Measurements from ENCODE around the gene TSG101.
A peak's percentile ranks its signal among the peaks of the same experiment; 100 is the strongest.

The TSG101 gene

GRCh38 chr11:18526521-18527296 is at the start of gene TSG101:
Gene TSG101 (minus strand): TSS chr11:18526942. CDS start chr11:18526816, 126 bp downstream.
- DNase-seq (ENCODE audit: low read depth in 2 of 2) = peak; percentile 81 to 84

GRCh38 chr11:18575361-18575760 is 48.6 kb upstream of the TSG101 start:
- no peak for DNase-seq (ENCODE audit: low read depth in 2 of 2)

- peak; percentile 25 to 34 for DNase-seq (ENCODE audit: low read depth in 2 of 2)
These were observed 40.3 kb upstream of the TSG101 start for GRCh38 chr11:18567081-18567480.

GRCh38 chr11:18566406-18566805 is 39.7 kb upstream of the TSG101 start:
- DNase-seq (ENCODE audit: low read depth in 2 of 2) = no peak

GRCh38 chr11:18564149-18564548 is 37.4 kb upstream of the TSG101 start:
- DNase-seq (ENCODE audit: low read depth in 2 of 2) = no peak

GRCh38 chr11:18563090-18563730 is 36.5 kb upstream of the TSG101 start:
- no peak for DNase-seq (ENCODE audit: low read depth in 2 of 2)

- no peak for DNase-seq (ENCODE audit: low read depth in 2 of 2)
These were observed 21.3 kb upstream of the TSG101 start for GRCh38 chr11:18548001-18548400.

GRCh38 chr11:18540207-18541009 is 13.7 kb upstream of the TSG101 start:
- DNase-seq (ENCODE audit: low read depth in 2 of 2) = no peak

- no peak for DNase-seq (ENCODE audit: low read depth in 2 of 2)
These were observed 9.5 kb upstream of the TSG101 start for GRCh38 chr11:18536209-18536608.

GRCh38 chr11:18534245-18534644 is 7.5 kb upstream of the TSG101 start:
- no peak for DNase-seq (ENCODE audit: low read depth in 2 of 2)

- no peak for DNase-seq (ENCODE audit: low read depth in 2 of 2)
These were observed 6.6 kb upstream of the TSG101 start for GRCh38 chr11:18533365-18533764.

- DNase-seq (ENCODE audit: low read depth in 2 of 2) = no peak
These were observed 770 bp upstream of the TSG101 start for GRCh38 chr11:18527512-18527911.

GRCh38 chr11:18526130-18526520 is 617 bp downstream of the TSG101 start:
- no peak for DNase-seq (ENCODE audit: low read depth in 2 of 2)

GRCh38 chr11:18524248-18524647 is 2.5 kb downstream of the TSG101 start:
- DNase-seq (ENCODE audit: low read depth in 2 of 2) = no peak

GRCh38 chr11:18523084-18523483 is 3.7 kb downstream of the TSG101 start:
- no peak for DNase-seq (ENCODE audit: low read depth in 2 of 2)

GRCh38 chr11:18522388-18522787 is 4.4 kb downstream of the TSG101 start:
- no peak for DNase-seq (ENCODE audit: low read depth in 2 of 2)

- no peak for DNase-seq (ENCODE audit: low read depth in 2 of 2)
These were observed 5.6 kb downstream of the TSG101 start for GRCh38 chr11:18521122-18521521.

GRCh38 chr11:18502352-18502751 is 24.4 kb downstream of the TSG101 start:
- DNase-seq (ENCODE audit: low read depth in 2 of 2) = no peak

GRCh38 chr11:18501629-18502028 is 25.1 kb downstream of the TSG101 start:
- no peak for DNase-seq (ENCODE audit: low read depth in 2 of 2)

- no peak for DNase-seq (ENCODE audit: low read depth in 2 of 2)
These were observed 28.7 kb downstream of the TSG101 start for GRCh38 chr11:18498039-18498438.

GRCh38 chr11:18495703-18496102 is 31.0 kb downstream of the TSG101 start:
- peak in 1 of 2 experiments; percentile 1 for DNase-seq (ENCODE audit: low read depth in 2 of 2)

- no peak for DNase-seq (ENCODE audit: low read depth in 2 of 2)
These were observed 31.5 kb downstream of the TSG101 start for GRCh38 chr11:18495271-18495670.

- DNase-seq (ENCODE audit: low read depth in 2 of 2) = no peak
These were observed 33.4 kb downstream of the TSG101 start for GRCh38 chr11:18493310-18493709.

Data from fibroblast of skin of left quadriceps (primary cell).